Body of pancreas (tissue), 4 donors: ENCODE results near the gene NF1.

Experiments
- POLR2A ChIP-seq, 3 donors: fragments of 450-650 bp; IDR thresholded peaks; one replicate each; pipeline ENCODE4 v1.6.1; 2016; ENCODE audit warnings: antibody characterized with exemption in 3 of 3, mild to moderate bottlenecking in 2 of 3
- TF ChIP-seq, protein P1 (sequence below), 7 experiments: fragments of 450-650 bp in 4 of 7; fragments of 200-600 bp in 3 of 7; sonication (generic) in 3 of 7; IDR thresholded peaks; one replicate each; pipeline ENCODE4 v1.5.1; 2016 to 2019; ENCODE audit warnings: antibody characterized with exemption in 7 of 7

GRCh38 chr17:31198026-31198425 is 103.2 kb downstream of the NF1 start:
- TF ChIP-seq, protein P1, sequence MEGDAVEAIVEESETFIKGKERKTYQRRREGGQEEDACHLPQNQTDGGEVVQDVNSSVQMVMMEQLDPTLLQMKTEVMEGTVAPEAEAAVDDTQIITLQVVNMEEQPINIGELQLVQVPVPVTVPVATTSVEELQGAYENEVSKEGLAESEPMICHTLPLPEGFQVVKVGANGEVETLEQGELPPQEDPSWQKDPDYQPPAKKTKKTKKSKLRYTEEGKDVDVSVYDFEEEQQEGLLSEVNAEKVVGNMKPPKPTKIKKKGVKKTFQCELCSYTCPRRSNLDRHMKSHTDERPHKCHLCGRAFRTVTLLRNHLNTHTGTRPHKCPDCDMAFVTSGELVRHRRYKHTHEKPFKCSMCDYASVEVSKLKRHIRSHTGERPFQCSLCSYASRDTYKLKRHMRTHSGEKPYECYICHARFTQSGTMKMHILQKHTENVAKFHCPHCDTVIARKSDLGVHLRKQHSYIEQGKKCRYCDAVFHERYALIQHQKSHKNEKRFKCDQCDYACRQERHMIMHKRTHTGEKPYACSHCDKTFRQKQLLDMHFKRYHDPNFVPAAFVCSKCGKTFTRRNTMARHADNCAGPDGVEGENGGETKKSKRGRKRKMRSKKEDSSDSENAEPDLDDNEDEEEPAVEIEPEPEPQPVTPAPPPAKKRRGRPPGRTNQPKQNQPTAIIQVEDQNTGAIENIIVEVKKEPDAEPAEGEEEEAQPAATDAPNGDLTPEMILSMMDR (IDR thresholded peaks at IDR 0.05) = no peak
- TF ChIP-seq POLR2A (IDR thresholded peaks at IDR 0.05) = no peak
